Epidermal melanocyte (primary cell): ENCODE data around the gene HOXD12.

ENCODE experiments used
- DNase-seq: peaks from one replicate; pipeline ENCODE4 v3.0.0; 2011; ENCODE audit warnings: low spot score; ENCODE audit not compliant: insufficient read length

HOXD12 gene

DNA sequence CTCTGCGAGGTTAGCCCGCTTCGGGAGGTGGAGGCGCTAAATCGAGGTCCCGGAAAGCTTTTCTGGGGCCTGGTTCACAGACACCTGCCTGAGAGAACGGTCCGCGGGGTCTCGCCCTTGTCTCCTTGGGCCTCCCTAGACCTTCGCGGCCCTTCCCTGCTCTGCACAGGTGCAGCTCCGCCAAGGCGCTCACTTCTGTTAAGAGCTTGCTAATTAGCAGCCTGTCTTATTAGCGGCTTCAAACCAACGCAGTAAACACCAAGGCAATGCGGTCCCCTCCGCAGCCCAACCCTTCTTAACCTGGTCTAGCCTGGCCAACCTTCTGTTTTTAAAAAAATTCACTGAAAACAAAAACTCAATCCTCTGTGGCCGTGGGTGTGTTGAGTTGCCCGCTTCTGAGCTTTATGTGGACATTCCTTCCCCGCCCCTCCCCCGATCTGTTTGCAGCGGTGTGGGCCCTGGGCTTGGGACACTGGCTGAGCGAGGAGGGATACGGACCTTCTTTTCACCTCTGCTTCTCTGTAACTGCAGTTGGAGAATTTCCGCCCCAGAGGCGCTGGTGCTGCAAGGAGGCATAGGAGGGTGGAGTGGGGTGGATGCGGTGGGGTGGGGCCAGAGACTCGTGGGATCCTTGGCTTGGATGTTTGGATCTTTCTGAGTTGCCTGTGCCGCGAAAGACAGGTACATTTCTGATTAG lies 48.4 kb downstream of the HOXD12 start:
- no peak for DNase-seq

DNA sequence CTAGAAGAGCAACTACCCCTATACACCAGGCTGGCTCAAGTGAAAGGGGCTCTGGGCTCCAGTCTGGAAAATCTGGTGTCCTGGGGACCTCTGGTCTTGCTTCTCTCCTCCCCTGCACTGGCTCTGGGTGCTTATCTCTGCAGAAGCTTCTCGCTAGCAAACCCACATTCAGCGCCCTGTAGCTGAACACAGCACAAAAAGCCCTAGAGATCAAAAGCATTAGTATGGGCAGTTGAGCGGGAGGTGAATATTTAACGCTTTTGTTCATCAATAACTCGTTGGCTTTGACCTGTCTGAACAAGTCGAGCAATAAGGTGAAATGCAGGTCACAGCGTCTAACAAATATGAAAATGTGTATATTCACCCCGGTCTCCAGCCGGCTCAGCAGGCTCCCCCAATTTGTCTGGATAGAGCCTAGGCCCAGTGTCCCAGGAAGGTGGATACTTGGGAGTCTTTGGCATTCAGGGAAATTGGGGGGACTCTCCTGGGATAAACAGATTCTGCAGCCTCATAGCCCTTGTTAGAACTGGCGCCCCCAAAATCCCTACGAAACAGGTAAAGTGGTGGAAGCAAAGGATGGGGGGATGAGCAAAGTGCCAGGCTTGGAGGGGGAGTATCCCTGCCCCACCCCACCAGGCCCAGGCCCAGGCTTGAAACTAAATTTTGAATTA lies 49.3 kb downstream of the HOXD12 start:
- no peak for DNase-seq

DNA sequence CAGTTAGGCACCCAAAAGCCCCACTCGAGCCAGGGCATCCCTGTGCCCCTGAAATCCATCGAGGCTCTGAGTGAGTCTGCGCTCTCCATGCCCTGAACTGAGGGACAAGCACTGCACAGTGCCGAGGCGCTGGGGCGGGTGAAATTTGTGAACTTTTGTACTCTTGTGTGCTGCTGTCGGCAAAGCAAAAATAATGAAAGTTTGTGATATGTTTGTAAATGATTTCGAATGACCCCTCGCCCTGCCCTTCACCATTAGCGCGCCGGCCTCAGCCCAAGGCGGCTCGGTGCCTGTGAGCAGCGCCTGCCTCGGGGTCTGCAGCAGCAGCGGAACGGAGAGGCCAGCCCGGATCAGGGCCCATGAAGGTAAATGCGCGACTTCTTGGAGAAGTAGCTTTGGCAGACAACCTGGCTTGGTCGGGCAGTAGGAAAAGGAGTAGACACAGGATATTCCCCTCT lies 49.9 kb downstream of the HOXD12 start:
- DNase-seq = no peak

DNA sequence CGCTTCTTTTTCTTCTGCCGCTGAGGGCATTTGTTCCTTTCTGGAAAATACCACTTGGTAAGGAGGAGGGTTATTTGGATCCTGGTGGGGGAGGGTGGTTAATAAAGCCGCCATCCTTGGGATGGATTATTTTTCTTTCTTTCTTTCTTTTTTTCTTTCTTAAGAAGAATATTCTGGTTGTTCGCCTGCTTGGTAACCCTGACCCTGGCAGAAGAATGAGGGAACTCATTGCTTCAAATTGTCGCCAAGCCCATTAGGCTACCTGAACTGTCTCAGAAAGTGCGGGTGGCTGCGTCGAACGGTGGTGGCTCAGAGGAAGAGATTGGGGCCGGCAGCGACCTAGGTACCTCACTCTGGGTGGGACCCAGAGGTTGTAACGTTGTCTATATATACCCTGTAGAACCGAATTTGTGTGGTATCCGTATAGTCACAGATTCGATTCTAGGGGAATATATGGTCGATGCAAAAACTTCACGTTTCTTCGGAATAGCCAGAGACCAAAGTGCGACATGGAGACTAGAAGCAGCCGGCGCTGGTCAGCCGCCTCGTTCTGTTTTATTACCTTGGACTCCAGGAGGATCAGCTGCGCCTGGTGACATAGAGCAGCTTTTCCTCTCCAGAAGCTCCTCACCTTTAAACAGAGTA lies 50.5 kb downstream of the HOXD12 start:
- no peak for DNase-seq

DNA sequence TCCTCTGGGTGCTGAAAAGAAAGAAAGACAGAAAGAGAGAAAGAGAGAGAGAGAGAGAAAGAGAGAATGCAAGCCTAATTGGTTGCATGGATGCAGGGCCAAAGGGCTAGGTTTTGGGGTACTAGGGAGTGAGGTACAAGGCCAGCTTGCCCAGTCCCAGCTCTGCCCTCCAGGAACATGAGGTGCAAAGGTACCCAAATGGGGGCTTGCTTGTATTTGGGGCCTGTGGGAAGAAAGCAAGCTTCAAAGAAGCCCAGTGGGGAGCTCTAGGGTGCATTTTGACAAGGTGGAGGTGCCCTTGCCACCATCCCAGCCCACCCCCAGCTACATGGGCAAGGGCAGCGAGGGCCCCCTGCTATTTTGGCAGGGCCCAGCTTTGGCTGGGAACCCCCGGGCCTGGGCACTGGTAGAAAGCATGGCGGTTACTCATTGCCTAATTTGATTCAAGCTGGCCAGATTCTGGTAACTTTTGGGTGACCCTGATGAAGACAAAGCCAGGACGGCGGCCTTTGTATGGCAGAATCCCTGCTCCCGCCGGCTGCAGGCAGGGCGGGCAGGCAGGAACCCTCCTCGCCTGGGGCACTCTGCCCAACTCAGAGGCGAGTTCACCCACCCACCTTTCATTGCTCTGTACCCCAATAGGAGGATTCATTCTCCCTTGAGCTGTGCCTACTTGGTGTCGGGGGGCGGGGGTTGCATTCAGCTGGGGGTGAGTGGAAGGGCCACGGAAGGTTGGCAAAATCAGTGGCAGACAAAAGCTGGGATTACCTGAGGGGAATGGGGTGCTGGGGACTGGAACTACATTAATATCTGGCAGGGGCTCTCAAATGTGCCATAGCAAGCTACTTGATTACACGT lies 51.2 kb downstream of the HOXD12 start:
- DNase-seq = no peak

DNA sequence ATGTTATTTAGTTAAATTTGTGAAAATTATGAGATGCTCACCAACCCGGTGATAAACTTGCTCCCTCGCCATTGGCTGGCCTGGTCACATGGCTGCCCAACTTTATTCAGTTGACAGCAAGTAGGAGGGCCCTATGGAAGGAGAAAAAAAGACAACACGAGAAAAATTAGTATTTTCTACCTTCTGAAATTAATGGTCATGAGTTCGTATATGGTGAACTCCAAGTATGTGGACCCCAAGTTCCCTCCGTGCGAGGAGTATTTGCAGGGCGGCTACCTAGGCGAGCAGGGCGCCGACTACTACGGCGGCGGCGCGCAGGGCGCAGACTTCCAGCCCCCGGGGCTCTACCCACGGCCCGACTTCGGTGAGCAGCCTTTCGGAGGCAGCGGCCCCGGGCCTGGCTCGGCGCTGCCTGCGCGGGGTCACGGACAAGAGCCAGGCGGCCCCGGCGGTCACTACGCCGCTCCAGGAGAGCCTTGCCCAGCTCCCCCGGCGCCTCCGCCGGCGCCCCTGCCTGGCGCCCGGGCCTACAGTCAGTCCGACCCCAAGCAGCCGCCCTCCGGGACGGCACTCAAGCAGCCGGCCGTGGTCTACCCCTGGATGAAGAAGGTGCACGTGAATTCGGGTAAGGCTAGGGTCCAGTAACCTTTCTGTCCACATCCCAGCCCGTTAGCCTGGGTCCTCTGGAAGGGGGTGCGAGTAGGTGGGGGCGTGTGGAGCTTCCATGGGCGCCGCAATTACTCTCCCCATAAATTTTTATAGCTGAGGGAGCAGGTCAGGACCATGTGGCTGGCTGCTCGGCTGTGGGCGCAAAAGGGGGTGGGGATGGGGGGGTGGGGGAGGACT lies 52.1 kb downstream of the HOXD12 start, which contains the start of gene HOXD4:
Gene HOXD4, plus strand, starts transcription at position 109 of the 846 bp plus-strand sequence. Its CDS starts 84 bp downstream, at position 193.
- no peak for DNase-seq
